ENCODE data around the gene PHKG2. TPM values are rescaled to one million over a fixed set of nuclear protein-coding genes. Genes with fewer than 3 reads are reported as not detected.

The PHKG2 gene
- polyA plus RNA-seq, 1 donor from 2014 or later, result 41.5 TPM

DNA sequence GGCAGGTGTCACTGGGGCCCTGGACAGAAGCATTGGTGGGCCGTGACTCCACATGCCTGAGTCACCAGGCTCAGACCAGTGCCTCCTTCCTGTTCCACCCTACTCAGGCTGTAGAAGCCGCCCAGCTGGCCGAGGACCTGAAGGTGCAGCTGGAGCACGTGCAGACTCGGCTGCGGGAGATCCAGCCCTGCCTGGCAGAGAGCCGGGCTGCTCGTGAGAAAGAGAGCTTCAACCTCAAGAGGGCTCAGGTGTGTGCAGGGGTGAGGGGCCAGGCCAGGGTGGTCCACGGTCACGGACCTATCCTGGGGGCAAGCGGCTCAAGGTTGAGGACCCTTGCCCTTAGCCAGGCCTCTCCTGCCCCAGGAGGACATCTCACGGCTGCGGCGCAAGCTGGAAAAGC is 23.5 kb downstream of the PHKG2 start:
- H3K79me2 ChIP-seq (replicated peaks; ENCODE audit: insufficient read depth, low read length), result no peaks in the 10 kb centered on the region
- no peak overlapping the region for H2AFZ ChIP-seq (ENCODE audit: low read depth, low read length)
- H3F3A ChIP-seq (ENCODE audit: insufficient read depth, low read length, poor library complexity, severe bottlenecking), result no peaks in the 10 kb centered on the region
- no peaks in the 10 kb centered on the region for H3K36me3 ChIP-seq (ENCODE audit: insufficient read depth, low read length)
- no peaks in the 10 kb centered on the region for H4K20me1 ChIP-seq (ENCODE audit: insufficient read depth)
- H3K27me3 ChIP-seq (ENCODE audit: insufficient read depth, low read depth, low read length), result no peaks in the 10 kb centered on the region
- H3K9ac ChIP-seq (ENCODE audit: low read length), result no peak overlapping the region
- no peak overlapping the region for H3K27ac ChIP-seq (ENCODE audit: low read length)
- H3K9me2 ChIP-seq (ENCODE audit: insufficient read depth, low read length), result no peaks in the 10 kb centered on the region
- no peak overlapping the region for H3K4me3 ChIP-seq (ENCODE audit: low read length)
- TF ChIP-seq EP300 (conservative IDR thresholded peaks at IDR 0.05; ENCODE audit: poor library complexity, severe bottlenecking) (no peak), SMC3 (conservative IDR thresholded peaks at IDR 0.05; ENCODE audit: poor library complexity) (no peak), EZH2 (IDR thresholded peaks at IDR 0.05; ENCODE audit: borderline replicate concordance, insufficient read depth, low read length, poor library complexity, severe bottlenecking) (no peak), CTCF (IDR thresholded peaks at IDR 0.05; ENCODE audit: poor library complexity, severe bottlenecking) (no peak), MXI1 (conservative IDR thresholded peaks at IDR 0.05; ENCODE audit: poor library complexity, severe bottlenecking) (no peak), POLR2AphosphoS5 (IDR thresholded peaks at IDR 0.05) (no peak), TAF1 (IDR thresholded peaks at IDR 0.05; ENCODE audit: low read depth) (no peak), REST (IDR thresholded peaks at IDR 0.05; ENCODE audit: borderline replicate concordance) (no peak), RAD21 (conservative IDR thresholded peaks at IDR 0.05) (no peak)
- no peak overlapping the region for H3K4me2 ChIP-seq (ENCODE audit: low read length)
- H3K9me3 ChIP-seq (ENCODE audit: low read length), result no peaks in the 10 kb centered on the region

DNA sequence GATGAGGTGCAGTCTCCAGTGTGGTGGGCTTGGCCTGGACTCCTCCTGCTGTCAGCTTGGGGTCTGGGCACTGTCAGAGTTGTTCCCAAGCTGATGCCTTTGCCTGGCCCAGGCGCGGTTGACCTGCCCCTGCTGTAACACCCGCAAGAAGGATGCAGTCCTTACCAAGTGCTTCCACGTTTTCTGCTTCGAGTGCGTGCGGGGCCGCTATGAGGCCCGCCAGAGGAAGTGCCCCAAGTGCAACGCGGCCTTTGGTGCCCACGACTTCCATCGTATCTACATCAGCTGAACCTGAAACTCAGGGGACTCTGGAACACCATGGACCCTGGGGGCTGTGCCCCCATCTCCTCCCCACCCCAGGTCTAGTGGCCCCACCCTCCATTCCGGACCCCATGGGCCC is 25.6 kb downstream of the PHKG2 start:
- Histone ChIP-seq H3K79me2 (replicated peaks; ENCODE audit: insufficient read depth, low read length) (no peaks in the 10 kb centered on the region), H2AFZ (ENCODE audit: low read depth, low read length) (no peak overlapping the region), H3K9ac (ENCODE audit: low read length) (no peak overlapping the region), H3K9me3 (ENCODE audit: low read length) (no peaks in the 10 kb centered on the region), H3K27me3 (ENCODE audit: insufficient read depth, low read depth, low read length) (no peaks in the 10 kb centered on the region), H3K36me3 (ENCODE audit: insufficient read depth, low read length) (no peaks in the 10 kb centered on the region), H3K4me3 (ENCODE audit: low read length) (no peak overlapping the region), H3K27ac (ENCODE audit: low read length) (no peak overlapping the region), H3F3A (ENCODE audit: insufficient read depth, low read length, poor library complexity, severe bottlenecking) (no peaks in the 10 kb centered on the region), H4K20me1 (ENCODE audit: insufficient read depth) (no peaks in the 10 kb centered on the region), H3K4me2 (ENCODE audit: low read length) (no peak overlapping the region), H3K9me2 (ENCODE audit: insufficient read depth, low read length) (no peaks in the 10 kb centered on the region)
- TF ChIP-seq RAD21 (conservative IDR thresholded peaks at IDR 0.05), result no peak
- TF ChIP-seq CTCF (IDR thresholded peaks at IDR 0.05; ENCODE audit: poor library complexity, severe bottlenecking), result no peak
- no peak for TF ChIP-seq EP300 (conservative IDR thresholded peaks at IDR 0.05; ENCODE audit: poor library complexity, severe bottlenecking)
- TF ChIP-seq SMC3 (conservative IDR thresholded peaks at IDR 0.05; ENCODE audit: poor library complexity), result no peak
- TF ChIP-seq POLR2AphosphoS5 (IDR thresholded peaks at IDR 0.05), result no peak
- no peak for TF ChIP-seq TAF1 (IDR thresholded peaks at IDR 0.05; ENCODE audit: low read depth)

Data from neural cell (in vitro differentiated cells).